ENCODE measurements around the gene OOEP.

Gene OOEP

GRCh38 chr6:73409395-73409794 is 39.7 kb upstream of the OOEP start:
- no peaks in the 10 kb centered on the region for H3K9me2 ChIP-seq (replicated peaks; ENCODE audit: low read depth, low read length)
- no peaks in the 10 kb centered on the region for H3K27me3 ChIP-seq (ENCODE audit: insufficient read depth, low read length, poor library complexity, severe bottlenecking)

GRCh38 chr6:73400656-73401055 is 31.0 kb upstream of the OOEP start:
- TF ChIP-seq EZH2phosphoT487 (IDR thresholded peaks at IDR 0.05; ENCODE audit: borderline replicate concordance) (no peak), CTCF (conservative IDR thresholded peaks at IDR 0.05; ENCODE audit: low read length) (no peak)
- H3K9ac ChIP-seq (ENCODE audit: low read depth, low read length, poor library complexity, severe bottlenecking): no peak overlapping the region
- no peaks in the 10 kb centered on the region for H3K79me2 ChIP-seq (ENCODE audit: insufficient read depth, low read length)
- H3K4me2 ChIP-seq (ENCODE audit: low read depth, low read length, poor library complexity, severe bottlenecking): no peak overlapping the region
- no peaks in the 10 kb centered on the region for H3F3A ChIP-seq (ENCODE audit: low read depth)
- H4K20me1 ChIP-seq (ENCODE audit: insufficient read depth, low read length, poor library complexity, severe bottlenecking): no peaks in the 10 kb centered on the region
- H3K27me3 ChIP-seq (ENCODE audit: insufficient read depth, low read length, poor library complexity, severe bottlenecking): no peaks in the 10 kb centered on the region
- no peaks in the 10 kb centered on the region for H3K9me2 ChIP-seq (replicated peaks; ENCODE audit: low read depth, low read length)
- no peak overlapping the region for H2AFZ ChIP-seq (ENCODE audit: low read length)
- H3K36me3 ChIP-seq (ENCODE audit: insufficient read depth, low read length): no peaks in the 10 kb centered on the region
- H3K9me3 ChIP-seq (ENCODE audit: insufficient read depth, low read depth, low read length): no peaks in the 10 kb centered on the region
- no peak overlapping the region for H3K4me3 ChIP-seq (ENCODE audit: low read length, poor library complexity, severe bottlenecking)
- H3K4me1 ChIP-seq (ENCODE audit: insufficient read depth, low read length, poor library complexity, severe bottlenecking): no peaks in the 10 kb centered on the region

More at GRCh38 chr6:73409395-73409794, 39.7 kb upstream of the OOEP start:
- no peaks in the 10 kb centered on the region for H3F3A ChIP-seq (ENCODE audit: low read depth)
- H2AFZ ChIP-seq (ENCODE audit: low read length): no peak overlapping the region
- H3K36me3 ChIP-seq (ENCODE audit: insufficient read depth, low read length): no peaks in the 10 kb centered on the region
- H3K9me3 ChIP-seq (ENCODE audit: insufficient read depth, low read depth, low read length): no peaks in the 10 kb centered on the region
- H3K4me1 ChIP-seq (ENCODE audit: insufficient read depth, low read length, poor library complexity, severe bottlenecking): no peaks in the 10 kb centered on the region
- H4K20me1 ChIP-seq (ENCODE audit: insufficient read depth, low read length, poor library complexity, severe bottlenecking): no peaks in the 10 kb centered on the region
- no peak overlapping the region for H3K9ac ChIP-seq (ENCODE audit: low read depth, low read length, poor library complexity, severe bottlenecking)
- H3K79me2 ChIP-seq (ENCODE audit: insufficient read depth, low read length): no peaks in the 10 kb centered on the region
- TF ChIP-seq EZH2phosphoT487 (IDR thresholded peaks at IDR 0.05; ENCODE audit: borderline replicate concordance) (no peak), CTCF (conservative IDR thresholded peaks at IDR 0.05; ENCODE audit: low read length) (no peak)
- no peak overlapping the region for H3K4me3 ChIP-seq (ENCODE audit: low read length, poor library complexity, severe bottlenecking)
- H3K4me2 ChIP-seq (ENCODE audit: low read depth, low read length, poor library complexity, severe bottlenecking): no peak overlapping the region

- Histone ChIP-seq H3K4me3 (ENCODE audit: low read length, poor library complexity, severe bottlenecking) (no peak overlapping the region), H3K79me2 (ENCODE audit: insufficient read depth, low read length) (no peaks in the 10 kb centered on the region), H3K4me2 (ENCODE audit: low read depth, low read length, poor library complexity, severe bottlenecking) (no peak overlapping the region)
Measured at GRCh38 chr6:73395875-73396274, 26.2 kb upstream of the OOEP start.

More at GRCh38 chr6:73395875-73396274, 26.2 kb upstream of the OOEP start:
- Histone ChIP-seq H3K4me1 (ENCODE audit: insufficient read depth, low read length, poor library complexity, severe bottlenecking) (no peaks in the 10 kb centered on the region), H3K36me3 (ENCODE audit: insufficient read depth, low read length) (no peaks in the 10 kb centered on the region), H4K20me1 (ENCODE audit: insufficient read depth, low read length, poor library complexity, severe bottlenecking) (no peaks in the 10 kb centered on the region), H2AFZ (ENCODE audit: low read length) (no peak overlapping the region), H3F3A (ENCODE audit: low read depth) (no peaks in the 10 kb centered on the region), H3K9ac (ENCODE audit: low read depth, low read length, poor library complexity, severe bottlenecking) (no peak overlapping the region), H3K9me3 (ENCODE audit: insufficient read depth, low read depth, low read length) (no peaks in the 10 kb centered on the region), H3K9me2 (replicated peaks; ENCODE audit: low read depth, low read length) (no peaks in the 10 kb centered on the region), H3K27me3 (ENCODE audit: insufficient read depth, low read length, poor library complexity, severe bottlenecking) (no peaks in the 10 kb centered on the region)
- TF ChIP-seq CTCF (conservative IDR thresholded peaks at IDR 0.05; ENCODE audit: low read length): no peak
- TF ChIP-seq EZH2phosphoT487 (IDR thresholded peaks at IDR 0.05; ENCODE audit: borderline replicate concordance): no peak

All from Loucy (cell line).